Putamen (tissue), 1 donor: ENCODE measurements around the gene AK1.
A peak's percentile ranks its signal among the peaks of the same experiment; 100 is the strongest.

ENCODE experiments used
- DNase-seq: peaks from one replicate; pipeline ENCODE4 v3.0.0-alpha.2; 2016; ENCODE audit warnings: low spot score

AK1 gene, protein sequence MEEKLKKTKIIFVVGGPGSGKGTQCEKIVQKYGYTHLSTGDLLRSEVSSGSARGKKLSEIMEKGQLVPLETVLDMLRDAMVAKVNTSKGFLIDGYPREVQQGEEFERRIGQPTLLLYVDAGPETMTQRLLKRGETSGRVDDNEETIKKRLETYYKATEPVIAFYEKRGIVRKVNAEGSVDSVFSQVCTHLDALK

DNA sequence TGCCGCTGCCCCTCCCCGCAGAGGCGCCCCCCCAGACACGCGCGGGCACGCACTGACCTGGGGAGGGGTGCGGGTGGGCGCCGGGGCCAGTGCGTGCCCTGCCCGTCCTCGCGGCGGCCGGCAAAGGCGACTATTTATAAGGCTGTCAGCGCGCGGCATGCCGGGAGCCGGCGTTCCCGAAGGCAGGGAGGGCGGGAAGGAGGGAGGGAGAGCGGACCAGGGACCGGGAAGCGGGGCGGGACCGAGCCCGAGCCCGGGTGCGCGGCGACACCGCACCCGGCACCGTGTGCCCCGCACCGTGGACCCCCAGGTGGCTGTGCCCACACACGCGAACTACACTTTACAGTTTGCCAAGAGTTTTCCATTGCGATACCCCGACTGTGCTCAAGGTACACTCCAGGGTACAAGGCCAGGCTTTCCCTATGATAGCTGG lies at the start of gene AK1:
TSS of gene AK1 (minus strand) at position 110 of the 433 bp plus-strand sequence. CDS start 3,058 bp downstream, outside the sequence.
- peak; percentile 77 for DNase-seq

DNA sequence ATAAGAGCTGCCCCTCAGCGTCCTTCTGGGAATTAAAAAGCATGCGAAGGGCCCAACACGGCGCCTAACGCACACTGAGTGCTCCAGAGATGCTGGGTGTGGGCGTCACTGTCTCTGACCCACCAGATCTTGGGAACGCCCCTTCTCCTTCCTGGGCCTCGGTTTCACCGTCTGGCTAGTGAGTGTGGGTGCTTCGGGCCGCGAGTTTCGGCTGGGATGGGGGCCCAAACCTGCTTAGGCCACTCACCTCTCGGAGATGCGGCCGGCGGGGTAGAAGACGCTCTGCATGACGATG lies 49.4 kb upstream of the AK1 start:
- no peak for DNase-seq

DNA sequence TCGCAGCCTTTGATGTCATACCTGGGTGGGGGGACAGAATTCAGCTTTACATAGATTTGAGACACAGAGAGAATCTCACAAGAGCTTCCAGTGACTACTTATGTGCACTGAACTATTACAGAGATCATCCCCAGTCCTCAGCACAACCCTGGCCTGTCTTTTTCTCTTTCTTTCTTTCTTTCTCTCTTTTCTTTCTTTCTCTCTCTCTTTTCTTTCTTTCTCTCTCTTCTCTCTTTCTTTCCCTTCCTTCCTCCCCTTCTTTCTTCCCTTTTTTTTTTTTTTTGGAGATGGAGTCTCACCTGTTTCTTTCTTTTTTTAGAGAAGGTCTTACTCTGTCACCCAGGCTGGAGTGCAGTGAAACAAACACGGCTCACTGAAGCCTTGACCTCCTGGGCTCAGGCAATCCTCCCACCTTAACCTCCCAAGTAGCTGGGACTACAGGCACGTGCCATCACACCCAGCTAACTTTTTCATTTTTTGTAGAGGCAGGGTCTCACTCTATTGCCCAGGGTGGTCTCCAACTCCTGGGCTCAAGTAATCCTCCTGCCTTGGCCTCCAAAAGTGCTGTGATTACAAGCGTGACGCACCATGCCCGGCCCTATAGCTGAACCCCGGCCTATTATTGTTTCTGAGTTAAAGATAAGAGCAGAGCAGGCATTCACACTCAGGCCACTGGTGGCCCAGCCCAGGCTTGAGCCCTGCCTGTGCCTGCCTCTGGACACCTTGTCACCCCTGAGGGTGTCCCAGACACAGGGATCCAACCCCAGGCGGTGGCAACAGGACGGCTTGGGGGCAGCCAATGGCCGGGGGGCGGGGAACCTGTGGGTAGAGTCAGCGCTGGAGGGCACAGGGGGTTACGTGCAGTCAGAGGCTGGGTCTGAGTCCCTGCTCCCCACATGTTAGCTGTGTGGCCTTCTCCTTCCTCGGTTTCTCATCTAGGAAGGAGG lies 48.8 kb upstream of the AK1 start:
- DNase-seq, result no peak

DNA sequence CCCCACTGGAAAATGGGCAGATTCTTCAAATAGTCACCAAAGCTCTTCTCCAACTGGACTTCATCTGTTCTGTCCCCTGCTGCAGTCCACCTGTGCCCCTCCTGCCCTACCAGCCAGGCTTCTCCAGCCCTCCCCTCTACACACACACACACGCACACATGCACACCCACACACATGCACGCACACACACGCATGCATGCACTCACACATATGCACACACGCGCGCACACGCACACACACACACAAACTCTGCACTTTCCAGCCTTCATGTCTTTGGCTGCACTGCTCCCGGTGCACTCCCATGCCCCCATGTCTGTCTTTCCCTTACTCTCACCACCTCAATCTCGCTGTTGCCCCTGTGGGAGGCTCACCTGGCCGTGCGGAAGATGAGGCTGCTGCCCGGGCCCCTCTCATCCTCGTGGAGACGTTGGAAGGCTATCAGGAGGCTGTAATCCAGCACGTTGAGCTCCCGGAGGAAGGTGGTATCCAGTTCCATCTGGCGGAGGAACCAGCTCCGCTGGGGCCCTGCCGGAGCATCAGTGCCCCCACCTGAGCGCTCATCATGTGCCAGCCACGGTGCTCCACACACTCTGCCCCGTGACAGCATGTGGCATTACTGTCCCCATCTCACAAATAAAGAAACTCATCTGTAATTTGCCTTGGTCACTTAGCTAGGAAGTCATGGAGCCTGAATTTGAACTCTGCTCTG lies 47.4 kb upstream of the AK1 start:
- DNase-seq, result no peak

DNA sequence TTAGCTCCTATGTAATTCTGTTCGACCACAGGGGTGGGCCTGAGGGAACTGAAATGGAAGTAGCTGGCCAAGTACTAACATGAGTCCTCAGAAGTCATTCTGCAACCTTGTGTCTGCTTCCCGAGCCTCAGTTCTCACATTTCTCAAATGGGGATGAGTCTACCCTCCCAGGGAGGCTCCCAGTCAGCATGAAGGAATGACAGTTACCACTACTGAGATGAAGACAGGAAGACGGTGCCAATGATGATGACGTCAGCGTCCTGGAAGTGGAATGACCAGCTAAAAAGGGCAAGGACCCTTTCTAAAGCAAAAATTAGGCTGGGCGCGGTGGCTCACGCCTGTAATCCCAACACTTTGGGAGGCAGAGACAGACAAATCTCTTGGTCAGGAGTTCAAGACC lies 46.3 kb upstream of the AK1 start:
- no peak for DNase-seq

DNA sequence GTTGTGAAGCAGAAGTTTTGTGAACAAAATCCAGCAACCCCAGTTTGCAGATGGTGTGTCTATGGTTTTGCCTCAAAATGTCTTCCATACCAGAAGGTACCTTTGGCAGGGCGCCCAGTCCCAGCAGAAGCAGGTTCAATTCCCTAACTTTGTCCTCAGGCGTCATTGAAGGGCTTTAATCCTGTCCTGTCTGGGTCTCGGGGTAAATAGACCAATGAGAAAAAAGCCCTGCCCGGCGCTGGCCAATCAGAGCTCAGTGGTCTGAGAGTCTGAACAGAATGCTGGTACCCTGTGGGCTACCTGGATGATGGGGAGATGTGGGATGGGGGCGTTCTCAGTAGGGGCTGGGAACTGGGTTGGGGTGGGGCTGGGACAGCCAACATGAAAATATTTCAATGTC lies 45.6 kb upstream of the AK1 start:
- no peak for DNase-seq

DNA sequence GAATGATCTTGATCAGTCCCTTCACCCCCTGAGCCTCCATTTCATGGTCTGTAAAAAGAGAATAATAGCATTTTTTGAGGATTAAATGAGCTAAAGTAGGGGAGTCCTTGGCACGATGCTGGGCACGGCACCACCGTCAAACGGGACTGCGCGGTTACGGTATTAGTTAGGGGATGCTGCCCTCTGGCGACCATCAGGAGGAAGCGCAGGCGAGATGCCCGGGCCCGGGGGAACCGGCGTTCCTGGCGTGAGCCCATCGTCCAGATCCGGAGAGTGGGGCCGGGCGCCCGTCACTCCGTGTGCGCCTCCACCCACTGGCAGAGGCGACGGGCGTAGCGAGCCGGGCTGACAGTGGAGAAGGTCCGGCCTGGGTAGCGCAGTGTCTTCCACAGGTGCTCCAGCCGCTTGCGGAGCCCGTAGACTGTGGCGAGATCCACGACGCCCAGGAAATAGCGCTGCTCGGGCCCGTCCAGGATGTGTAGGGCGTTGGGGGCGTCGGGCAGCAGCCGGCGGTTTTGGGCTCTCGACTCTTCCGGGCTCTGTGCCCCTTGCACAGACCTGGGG lies 44.2 kb upstream of the AK1 start:
- DNase-seq, result no peak

DNA sequence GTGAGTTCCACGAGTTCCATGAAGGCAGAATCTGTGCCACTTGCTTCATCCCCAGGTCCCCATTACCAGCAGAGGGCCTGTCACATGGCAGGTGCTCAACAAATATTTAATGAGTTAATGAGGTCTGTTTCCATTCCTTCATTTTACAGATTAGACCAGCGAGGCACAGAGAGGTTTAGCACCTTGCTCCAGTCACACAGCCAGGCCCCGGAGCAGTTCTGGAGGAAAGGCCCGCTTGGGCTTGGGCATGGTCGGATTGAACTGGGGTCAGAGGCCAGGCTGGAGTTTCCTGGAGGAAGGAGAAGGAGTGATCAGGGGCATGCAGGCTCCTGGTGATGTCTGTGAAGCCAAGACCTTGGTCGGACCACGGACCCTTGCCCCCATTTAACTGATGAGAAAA lies 43.3 kb upstream of the AK1 start:
- DNase-seq, result no peak

DNA sequence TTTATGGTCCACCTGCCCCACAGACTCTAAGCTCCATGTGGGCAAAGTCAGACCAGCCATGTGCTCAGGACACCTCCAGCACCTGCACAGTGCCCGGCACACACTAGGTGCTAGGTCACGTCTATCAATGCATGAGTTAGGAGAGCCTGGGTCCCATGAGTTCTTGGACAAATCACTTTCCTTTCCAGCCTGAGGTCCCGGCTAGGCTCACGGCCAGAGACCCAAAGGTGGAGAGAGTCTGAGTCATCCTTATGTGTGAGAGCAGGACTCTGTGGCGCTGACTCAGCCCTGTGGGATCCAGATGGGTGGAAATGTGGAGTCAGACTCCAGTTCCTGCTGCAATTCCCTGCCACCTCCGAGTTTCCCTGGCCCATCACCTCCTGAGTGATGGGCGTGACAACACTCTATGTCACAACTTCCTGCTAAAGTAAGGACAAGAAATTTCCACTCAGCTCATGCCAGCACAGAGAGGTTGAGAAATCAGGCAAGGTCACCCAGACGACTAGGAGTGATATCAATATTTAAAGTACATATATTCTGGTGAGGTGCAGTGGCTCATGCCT lies 41.9 kb upstream of the AK1 start:
- DNase-seq, result peak; percentile 74

DNA sequence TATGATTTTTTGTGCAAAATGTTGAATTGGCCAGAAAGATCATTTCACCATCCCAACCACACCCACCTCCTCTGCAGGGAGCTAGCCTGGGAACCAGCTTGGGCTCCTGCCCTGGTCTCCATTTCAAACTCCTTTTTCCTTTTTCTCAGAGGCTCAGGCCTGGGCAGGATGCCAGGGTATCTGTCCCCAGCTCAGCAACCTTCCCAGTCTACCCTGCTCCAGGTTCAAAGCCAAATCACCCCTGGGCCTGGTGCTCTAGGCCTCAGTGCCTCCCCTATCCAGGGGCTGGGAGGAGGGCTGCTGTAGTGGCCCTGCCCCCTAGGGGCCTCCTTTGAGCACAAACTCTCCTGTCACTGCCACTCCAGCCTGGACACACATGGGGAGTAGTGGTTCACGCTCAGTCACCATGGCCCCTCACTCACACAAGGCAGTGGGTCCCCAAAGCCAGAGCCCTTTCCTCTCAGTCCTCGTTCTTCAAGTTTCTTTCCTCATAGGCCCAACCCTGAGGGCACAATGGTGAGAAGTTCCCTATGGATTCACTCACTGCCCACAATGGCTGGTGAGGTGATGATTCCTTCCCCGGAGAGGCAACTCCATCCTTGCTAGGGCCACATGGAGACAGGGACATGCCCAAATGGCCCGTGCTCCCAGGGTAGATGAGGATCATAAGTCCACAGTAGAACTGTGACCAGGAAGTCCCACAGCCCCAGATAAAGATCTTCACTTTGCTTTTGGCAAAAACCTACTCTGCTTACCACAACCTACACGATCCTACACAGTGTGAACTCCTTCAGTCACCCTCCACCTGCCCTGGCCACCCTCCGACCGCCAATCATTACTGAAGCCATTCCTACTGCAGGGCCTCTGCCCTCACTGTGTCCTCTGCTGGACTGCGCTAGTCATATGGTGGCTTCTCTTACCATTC lies 41.0 kb upstream of the AK1 start:
- DNase-seq, result no peak

DNA sequence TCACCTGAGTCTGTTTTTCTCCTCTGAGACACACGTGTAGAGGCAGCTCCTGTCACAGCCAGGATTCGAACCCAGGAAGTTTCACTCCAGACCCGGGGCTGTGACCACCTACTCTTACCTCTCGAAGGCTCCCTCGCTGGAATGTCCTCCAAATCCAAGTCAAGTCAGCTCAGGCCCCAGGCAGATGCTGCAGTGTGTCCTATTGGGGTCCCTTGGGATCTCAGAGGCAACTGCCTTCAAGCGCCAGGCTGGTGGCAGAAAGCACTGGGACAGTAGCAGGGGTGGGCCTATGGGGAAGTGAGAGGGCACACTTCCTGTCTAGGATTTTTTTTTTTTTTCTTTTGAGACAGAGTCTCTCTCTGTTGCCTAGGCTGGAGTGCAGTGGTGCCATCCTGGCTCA lies 40.1 kb upstream of the AK1 start:
- no peak for DNase-seq

DNA sequence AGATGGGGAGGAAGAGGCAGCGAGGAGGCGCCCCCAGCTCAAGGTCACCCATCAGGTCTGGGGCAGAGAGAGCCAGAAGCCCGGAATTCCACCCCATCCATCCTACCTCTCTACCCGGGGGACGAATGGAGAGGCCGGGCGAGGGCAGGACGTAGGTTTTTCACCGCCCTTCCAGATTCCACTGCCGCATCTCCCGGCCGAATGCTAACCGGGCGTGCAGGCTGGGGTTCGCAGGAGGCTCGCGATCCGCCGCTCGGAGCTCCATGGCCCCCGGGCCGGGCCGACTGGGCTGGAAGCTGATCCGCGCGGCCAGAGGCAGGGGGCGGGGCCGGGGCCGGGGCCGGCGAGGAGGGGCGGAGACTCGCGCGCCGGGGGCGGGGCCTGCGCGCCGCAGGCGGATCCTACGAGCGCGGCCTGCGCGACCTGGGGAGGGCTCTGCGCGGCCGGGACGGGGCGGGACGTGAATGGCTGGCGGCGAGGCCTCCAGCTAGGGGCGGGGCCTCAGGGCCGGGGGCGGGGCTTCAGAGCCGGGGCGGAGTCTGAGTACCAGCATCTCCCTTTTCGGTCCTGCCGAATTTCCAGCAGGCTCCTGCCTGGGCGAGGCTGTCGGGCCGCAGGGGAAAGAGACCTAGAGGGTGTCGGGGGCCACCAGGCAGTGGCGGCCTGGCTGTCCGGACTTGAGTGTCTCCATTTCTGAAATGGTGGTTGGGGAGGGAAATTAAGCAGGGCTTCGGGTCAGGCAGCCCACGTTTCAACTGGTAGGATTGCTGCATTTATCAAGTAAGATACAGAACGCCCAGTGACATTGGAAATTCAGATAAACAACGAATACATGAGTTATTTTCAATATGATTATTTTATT lies 39.5 kb upstream of the AK1 start, which contains the start of gene ST6GALNAC4:
TSS of gene ST6GALNAC4 (minus strand) at position 322 of the 862 bp plus-strand sequence. CDS start 622 bp downstream, outside the sequence.
- DNase-seq, result peak; percentile 94

DNA sequence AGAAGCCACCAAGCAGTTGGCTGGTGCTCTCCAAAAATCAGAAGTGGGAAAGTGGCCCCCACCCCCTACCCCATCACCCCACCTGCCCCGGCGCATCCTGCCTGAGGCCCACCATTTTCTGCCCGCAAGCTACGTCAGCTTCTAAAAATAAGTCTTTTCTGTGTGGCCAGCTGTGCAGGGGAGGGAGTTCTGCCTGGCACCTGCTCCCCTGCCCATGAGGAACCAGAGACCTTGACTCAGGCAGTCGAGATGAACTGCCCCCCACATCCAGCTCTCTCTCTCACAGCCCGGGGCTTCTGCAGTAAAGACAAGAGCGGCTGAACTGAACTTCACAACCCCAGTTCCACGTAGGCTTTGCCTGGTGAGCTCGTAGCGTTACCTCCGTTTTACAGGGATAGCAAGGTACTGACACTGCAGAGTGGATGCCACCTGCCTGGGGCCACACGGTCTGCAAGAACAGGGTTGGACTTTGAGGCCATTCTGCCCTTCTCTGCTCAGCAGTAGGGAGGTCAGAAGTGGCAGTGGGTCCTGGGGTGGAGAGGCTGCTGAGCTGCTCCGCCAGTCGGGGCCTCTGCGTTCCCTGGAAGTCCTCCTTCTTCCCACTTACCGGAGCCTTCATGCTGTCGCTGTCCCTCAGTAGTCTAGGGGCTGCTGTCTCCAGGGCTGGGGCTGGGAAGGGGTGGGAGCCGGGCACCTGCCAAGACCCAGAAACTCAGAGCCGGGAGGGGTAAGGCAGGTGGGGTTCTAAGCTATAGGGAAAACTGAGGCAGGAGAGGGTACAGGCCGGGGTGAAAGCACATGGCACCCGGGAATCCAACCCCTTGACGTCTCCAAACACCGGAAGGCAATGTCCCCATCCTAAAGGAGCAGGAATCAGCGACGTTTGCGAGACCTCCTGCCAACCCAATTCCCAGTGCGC lies 38.6 kb upstream of the AK1 start:
- no peak for DNase-seq

DNA sequence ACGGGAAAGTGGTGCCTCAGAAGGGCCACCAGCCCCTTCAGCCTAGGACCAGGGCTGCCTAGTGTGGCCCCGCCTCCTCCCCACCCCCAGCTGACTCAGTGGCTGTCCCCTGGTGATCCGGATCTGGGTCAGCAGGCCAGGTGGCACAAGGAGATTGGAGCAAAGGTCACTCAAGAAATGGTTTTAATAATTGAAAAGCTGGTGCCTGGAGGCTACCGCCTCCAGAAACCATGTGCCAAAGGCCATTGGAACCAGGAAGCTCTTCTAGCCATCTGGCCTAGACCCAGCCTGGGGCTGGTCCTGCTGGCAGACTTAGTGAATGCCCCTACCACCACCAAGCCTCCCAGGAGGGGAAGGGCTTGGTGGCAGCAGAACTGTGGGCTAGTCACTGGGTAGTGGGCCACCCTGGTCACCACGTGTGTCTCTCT lies 37.9 kb upstream of the AK1 start:
- no peak for DNase-seq

DNA sequence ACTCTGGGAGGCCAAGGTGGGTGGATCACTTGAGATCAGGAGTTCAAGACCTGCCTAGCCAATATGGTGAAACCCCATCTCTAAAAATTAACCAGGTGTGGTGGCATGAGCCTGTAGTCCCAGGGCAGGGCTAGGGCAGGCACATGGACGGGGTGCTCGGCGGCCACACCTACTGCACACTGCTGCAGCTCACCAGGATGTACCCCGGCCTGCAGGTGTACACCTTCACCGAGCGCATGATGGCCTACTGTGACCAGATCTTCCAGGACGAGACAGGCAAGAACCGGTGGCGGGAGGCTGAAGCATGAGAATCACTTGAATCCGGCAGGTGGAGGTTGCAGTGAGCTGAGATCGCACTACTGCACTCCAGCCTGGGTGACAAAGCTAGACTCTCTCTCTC lies 36.2 kb upstream of the AK1 start:
- no peak for DNase-seq

DNA sequence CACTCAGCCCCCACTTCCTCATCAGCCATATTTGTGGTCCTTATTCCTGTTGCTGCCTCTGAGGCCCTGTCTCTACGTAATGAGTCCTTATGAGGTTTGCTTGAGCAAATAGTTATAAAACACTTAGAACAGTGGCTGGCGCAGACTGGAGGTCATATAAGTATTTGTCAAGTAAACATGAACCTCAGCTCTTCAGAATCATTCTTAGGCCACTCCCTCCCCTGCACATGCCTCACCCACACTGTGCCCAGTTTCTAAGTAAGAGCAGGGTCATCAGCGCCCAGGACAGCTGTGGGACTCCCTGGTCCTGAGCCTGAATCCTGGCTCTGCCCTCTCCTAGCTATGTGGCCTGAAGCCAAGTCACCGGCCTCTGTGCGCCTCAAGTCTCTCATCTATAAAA lies 35.4 kb upstream of the AK1 start:
- DNase-seq, result no peak

DNA sequence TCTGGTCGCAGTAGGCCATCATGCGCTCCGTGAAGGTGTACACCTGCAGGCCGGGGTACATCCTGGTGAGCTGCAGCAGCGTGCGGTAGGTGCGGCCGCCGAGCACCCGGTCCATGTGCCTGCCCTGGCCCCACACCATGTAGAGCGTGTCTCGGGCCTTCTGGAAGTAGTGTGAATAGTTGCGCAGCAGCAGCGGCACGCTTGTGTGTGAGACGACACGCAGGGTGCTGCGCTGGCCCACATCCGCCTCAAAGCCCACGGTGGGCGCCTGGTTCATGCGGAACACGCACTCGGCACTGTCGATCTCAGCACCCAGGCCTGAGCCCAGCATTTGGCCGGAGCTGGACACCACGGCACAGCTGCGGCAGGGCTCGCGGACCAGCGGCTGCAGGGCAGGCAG lies 34.8 kb upstream of the AK1 start:
- no peak for DNase-seq

DNA sequence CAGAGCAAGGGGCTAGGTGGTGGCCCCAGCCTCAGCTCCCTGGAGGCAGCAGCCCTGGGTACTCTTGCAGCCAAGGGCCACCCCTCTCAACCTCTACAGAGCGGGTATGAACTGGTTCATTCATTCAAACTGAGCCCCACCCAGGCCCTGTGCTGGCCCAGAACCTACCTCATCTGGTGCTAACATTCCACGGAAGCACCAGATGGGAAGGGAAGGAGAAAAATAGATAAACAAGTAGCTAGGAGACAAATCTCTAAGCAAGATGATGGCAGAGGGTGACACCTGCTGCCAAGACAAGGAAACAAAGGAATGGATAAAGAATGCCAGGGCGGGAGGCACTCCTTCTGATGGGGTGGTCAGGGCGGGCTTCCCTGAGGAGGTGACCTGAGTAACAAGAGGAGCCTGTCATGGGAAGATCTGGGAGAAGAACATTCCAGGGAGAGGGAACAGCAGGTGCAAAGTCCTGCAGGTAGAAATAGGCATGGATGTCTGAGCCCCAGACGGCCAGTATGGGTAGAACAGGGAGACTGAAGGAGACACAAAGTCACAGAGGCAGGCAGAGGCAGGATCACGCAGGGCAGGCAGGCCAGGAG lies 33.2 kb upstream of the AK1 start:
- DNase-seq, result no peak

DNA sequence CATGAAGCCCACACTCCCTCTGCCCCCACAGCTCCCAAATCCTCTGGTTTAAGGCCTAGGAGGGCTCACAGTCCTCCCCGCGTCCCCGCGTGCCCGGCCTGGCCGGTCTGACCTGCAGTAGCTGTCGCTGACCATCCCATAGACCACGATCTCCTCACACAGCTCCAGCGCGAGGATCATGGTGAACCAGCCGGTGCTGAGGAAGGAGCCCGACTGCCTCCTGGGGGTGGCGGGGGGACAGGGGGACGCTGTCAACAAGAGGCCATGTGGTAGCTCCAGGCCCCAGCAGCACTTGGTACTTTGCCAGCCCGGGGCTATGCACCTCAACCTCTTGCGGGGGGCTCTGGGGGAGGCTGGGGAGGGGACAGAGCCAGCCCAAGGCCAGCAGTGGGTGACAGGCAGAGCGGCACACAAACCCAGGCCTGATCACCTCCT lies 32.4 kb upstream of the AK1 start:
- DNase-seq, result no peak
